Keratinocyte (primary cell): Measurements from ENCODE around the gene ANAPC16.

Experiments
- EZH2 ChIP-seq: IDR thresholded peaks from one replicate; pipeline ENCODE4 v1.6.1; 2012; ENCODE audit warnings: inconsistent platforms, mild to moderate bottlenecking, low read length, moderate library complexity
- TF ChIP-seq, protein P1 (sequence below), 3 experiments: IDR thresholded peaks in 1 of 3; conservative IDR thresholded peaks in 1 of 3; optimal IDR thresholded peaks in 1 of 3; 2 replicates in 2 of 3; 3 replicates in 1 of 3; pipeline versions ENCODE3 to v1.5.1; 2011; ENCODE audit warnings: low read length in 3 of 3, mild to moderate bottlenecking in 3 of 3, moderate library complexity in 2 of 3, control low read depth in 1 of 3, inconsistent platforms in 1 of 3; ENCODE audit not compliant: insufficient read depth in 2 of 3; ENCODE audit errors: extremely low read depth in 1 of 3

DNA sequence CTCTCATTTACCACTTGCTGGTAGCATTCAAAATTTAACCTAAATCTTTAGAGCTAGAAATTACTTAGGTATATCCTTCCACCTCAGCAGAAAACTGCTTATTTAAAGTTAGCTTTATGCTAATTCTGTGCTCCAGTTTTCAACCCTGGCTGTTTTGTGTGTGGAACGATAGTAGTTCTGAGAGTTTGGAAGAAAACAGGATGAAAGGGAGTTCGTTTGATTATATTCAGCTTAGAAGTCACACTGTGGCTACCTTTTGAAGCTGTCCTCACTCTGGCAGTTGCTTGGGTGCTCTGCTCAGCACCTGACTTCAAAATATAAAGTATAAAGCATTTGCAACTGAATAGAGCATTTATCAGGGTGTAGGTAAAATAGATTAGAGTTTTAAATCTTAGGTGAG is 2.9 kb downstream of the ANAPC16 start:
- TF ChIP-seq, protein P1, sequence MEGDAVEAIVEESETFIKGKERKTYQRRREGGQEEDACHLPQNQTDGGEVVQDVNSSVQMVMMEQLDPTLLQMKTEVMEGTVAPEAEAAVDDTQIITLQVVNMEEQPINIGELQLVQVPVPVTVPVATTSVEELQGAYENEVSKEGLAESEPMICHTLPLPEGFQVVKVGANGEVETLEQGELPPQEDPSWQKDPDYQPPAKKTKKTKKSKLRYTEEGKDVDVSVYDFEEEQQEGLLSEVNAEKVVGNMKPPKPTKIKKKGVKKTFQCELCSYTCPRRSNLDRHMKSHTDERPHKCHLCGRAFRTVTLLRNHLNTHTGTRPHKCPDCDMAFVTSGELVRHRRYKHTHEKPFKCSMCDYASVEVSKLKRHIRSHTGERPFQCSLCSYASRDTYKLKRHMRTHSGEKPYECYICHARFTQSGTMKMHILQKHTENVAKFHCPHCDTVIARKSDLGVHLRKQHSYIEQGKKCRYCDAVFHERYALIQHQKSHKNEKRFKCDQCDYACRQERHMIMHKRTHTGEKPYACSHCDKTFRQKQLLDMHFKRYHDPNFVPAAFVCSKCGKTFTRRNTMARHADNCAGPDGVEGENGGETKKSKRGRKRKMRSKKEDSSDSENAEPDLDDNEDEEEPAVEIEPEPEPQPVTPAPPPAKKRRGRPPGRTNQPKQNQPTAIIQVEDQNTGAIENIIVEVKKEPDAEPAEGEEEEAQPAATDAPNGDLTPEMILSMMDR (optimal IDR thresholded peaks at IDR 0.05 in 1 of 3, IDR thresholded peaks at IDR 0.05 in 1 of 3, conservative IDR thresholded peaks at IDR 0.05 in 1 of 3; ENCODE audit: extremely low read depth in 1 of 3, insufficient read depth in 2 of 3, low read length in 3 of 3) = no peak
- TF ChIP-seq EZH2 = no peak
